ENCODE measurements around the gene RALGAPA2. TPM values are rescaled to one million over a fixed set of nuclear protein-coding genes. Genes with fewer than 3 reads are reported as not detected.

The RALGAPA2 gene
- total RNA-seq, 2 donors from 2014 or later = 38.5 to 39.2 TPM

DNA sequence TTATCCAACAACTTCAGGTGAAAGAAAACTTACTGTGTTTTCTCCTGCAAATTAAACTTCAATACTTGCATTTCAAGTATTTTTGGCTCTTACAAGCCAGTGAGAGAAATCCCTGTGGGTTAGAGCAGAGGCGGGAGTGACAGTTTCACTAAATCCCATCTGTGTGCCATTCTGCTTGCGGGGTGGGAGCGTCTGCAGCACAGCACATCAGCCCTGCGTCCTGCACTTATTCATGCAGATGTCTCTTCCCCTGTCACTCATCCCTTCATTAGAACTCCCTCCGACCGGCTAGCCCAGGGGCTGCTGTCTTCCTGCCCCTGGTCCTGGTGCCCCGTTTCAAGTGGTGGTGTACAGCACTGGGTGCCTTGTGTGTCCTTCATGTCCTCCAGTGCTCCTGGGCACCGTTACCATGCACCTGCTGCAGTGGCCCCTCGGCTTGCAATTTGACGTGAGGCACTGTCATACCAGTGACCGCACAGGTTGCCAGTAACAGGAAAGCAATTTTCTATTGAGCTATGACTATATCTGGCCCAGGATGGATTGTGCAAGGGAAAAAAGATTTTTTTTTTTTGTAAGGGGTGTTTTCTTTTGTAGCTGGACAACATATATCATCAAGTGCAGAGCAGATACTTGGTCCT, 285.1 kb downstream of the RALGAPA2 start:
- Mint-ChIP-seq H3K9me3 (no peaks in the 10 kb centered on the region), H3K27ac (peak overlapping the region in 1 of 2 donors; percentile 36), H3K4me1 (ENCODE audit: low read depth in 2 of 2) (peaks cover 0 to 4% of the 10 kb centered on the region in 2 donors), H3K4me3 (no peak overlapping the region), H3K27me3 (no peaks in the 10 kb centered on the region), H3K36me3 (peaks cover 5% of the 10 kb centered on the region)
- ATAC-seq (peak in 1 of 2 donors; percentile 41), DNase-seq (ENCODE audit: low spot score) (no peak)

- Mint-ChIP-seq H3K27ac (peak overlapping the region in 1 of 2 donors; percentile 36), H3K36me3 (peaks cover 5% of the 10 kb centered on the region), H3K4me1 (ENCODE audit: low read depth in 2 of 2) (peaks cover 0 to 4% of the 10 kb centered on the region in 2 donors), H3K4me3 (no peak overlapping the region), H3K9me3 (no peaks in the 10 kb centered on the region), H3K27me3 (no peaks in the 10 kb centered on the region)
- DNase-seq (ENCODE audit: low spot score) (no peak), ATAC-seq (peak in 1 of 2 donors; percentile 25)
Observed at GRCh38 chr20:20426655-20426907, 285.9 kb downstream of the RALGAPA2 start.

GRCh38 chr20:20425823-20426654, 286.4 kb downstream of the RALGAPA2 start:
- peaks cover 0 to 4% of the 10 kb centered on the region in 2 donors for H3K4me1 Mint-ChIP-seq (ENCODE audit: low read depth in 2 of 2)
- H3K27ac Mint-ChIP-seq = peak overlapping the region in 1 of 2 donors; percentile 36
- ATAC-seq = peak in 1 of 2 donors; percentile 35
- H3K27me3 Mint-ChIP-seq = no peaks in the 10 kb centered on the region
- no peaks in the 10 kb centered on the region for H3K9me3 Mint-ChIP-seq
- peaks cover 6% of the 10 kb centered on the region for H3K36me3 Mint-ChIP-seq
- no peak for DNase-seq (ENCODE audit: low spot score)
- no peak overlapping the region for H3K4me3 Mint-ChIP-seq

DNA sequence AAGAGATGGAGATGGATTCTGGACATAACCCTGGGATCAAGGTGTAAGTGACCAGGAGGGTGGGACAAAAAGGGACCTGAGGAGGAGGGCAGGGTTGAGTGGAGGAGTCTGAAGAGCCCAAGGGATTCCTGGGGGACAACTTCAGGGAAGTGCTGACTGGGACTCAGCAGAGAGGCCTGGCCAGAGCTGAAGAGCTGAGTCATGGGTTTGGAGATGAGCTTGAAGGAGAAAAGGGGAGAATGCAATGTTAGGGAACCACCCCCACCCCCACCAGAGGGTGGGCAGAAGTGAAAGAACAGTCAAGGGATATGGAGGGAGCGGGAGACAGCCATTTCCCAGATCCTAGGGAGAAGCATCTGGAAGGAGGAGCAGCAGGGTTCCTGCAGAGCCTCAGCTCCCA, 289.3 kb downstream of the RALGAPA2 start:
- no peak overlapping the region for H3K27ac Mint-ChIP-seq
- DNase-seq (ENCODE audit: low spot score) = no peak

DNA sequence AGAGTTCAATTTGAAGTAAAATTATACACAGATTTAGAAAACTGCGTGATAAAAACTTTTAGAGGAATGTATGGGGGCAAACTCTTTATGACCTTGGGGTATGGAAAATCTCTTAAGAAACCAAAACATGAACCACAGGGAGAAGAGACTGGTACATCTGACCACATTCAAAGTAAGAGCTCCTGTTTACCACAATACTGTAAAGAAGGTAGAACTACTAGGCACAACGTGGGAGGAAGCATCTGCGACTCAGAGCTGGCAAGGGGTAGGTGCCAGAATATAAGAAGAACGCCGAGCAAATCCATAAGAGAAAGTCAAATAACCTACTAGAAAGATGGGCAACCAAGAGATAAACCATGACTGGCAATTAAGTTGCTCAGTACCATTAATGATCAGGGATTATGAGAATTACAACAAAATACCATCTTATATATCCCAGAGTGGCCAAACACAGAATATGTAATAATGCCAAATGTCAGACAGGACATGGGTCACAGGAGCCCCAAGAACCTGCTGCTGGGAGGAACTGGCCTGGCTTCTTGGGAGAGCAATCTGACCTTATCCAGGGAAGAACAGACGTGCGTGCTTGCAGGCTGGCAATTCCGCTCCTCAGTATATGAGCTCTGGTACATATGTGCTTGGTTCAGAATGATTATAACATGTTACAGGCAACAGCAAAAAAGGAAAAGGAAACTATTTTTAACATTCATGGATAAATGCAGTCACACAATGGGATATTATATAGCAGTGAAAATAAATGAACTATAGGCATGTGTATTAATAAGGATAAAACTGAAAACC, 294.4 kb downstream of the RALGAPA2 start:
- Mint-ChIP-seq H3K27ac (no peak overlapping the region), H3K36me3 (peaks cover 9% of the 10 kb centered on the region), H3K9me3 (no peaks in the 10 kb centered on the region), H3K27me3 (no peaks in the 10 kb centered on the region), H3K4me1 (ENCODE audit: low read depth in 2 of 2) (peaks cover 5 to 10% of the 10 kb centered on the region in 2 donors), H3K4me3 (no peak overlapping the region)
- ATAC-seq (no peak), DNase-seq (ENCODE audit: low spot score) (no peak)

More for the DNA sequence above, 289.3 kb downstream of the RALGAPA2 start:
- Mint-ChIP-seq H3K4me3 (no peak overlapping the region), H3K9me3 (no peaks in the 10 kb centered on the region), H3K27me3 (no peaks in the 10 kb centered on the region), H3K4me1 (ENCODE audit: low read depth in 2 of 2) (peaks cover under 1 to 7% of the 10 kb centered on the region in 2 donors), H3K36me3 (peaks cover 9% of the 10 kb centered on the region)
- ATAC-seq = no peak

DNA sequence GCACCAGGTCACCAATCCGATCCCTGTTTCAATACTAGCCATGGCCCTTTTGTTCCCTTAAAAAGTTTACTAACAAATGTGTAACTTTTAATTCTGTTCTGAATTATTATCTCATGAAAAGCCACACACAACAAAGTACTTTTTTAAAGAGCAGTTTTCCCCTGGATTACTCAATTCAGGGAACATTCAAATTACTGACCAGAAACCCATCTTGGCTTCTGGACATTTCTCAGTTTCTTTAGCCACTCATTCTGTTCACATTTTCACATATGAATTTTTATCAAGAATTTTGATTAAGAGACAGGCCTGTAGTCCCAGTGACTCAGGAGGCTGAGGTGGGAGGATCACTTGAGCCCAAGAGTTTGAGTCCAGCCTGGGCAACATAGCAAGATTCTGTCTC, 297.1 kb downstream of the RALGAPA2 start:
- no peaks in the 10 kb centered on the region for H3K36me3 Mint-ChIP-seq
- no peak for ATAC-seq
- no peak overlapping the region for H3K27ac Mint-ChIP-seq
- H3K27me3 Mint-ChIP-seq = no peaks in the 10 kb centered on the region
- no peak overlapping the region for H3K4me3 Mint-ChIP-seq
- no peak for DNase-seq (ENCODE audit: low spot score)
- peaks cover 5 to 10% of the 10 kb centered on the region in 2 donors for H3K4me1 Mint-ChIP-seq (ENCODE audit: low read depth in 2 of 2)
- no peaks in the 10 kb centered on the region for H3K9me3 Mint-ChIP-seq

GRCh38 chr20:20414640-20415220, 297.7 kb downstream of the RALGAPA2 start:
- H3K36me3 Mint-ChIP-seq = no peaks in the 10 kb centered on the region
- ATAC-seq = no peak
- H3K9me3 Mint-ChIP-seq = no peaks in the 10 kb centered on the region
- H3K27me3 Mint-ChIP-seq = no peaks in the 10 kb centered on the region
- H3K4me3 Mint-ChIP-seq = no peak overlapping the region
- H3K4me1 Mint-ChIP-seq (ENCODE audit: low read depth in 2 of 2) = peaks cover 5 to 8% of the 10 kb centered on the region in 2 donors
- H3K27ac Mint-ChIP-seq = no peak overlapping the region
- DNase-seq (ENCODE audit: low spot score) = no peak

GRCh38 chr20:20413810-20414281, 298.6 kb downstream of the RALGAPA2 start:
- peaks cover 5 to 7% of the 10 kb centered on the region in 2 donors for H3K4me1 Mint-ChIP-seq (ENCODE audit: low read depth in 2 of 2)
- H3K36me3 Mint-ChIP-seq = no peaks in the 10 kb centered on the region
- H3K27me3 Mint-ChIP-seq = no peaks in the 10 kb centered on the region
- H3K4me3 Mint-ChIP-seq = no peak overlapping the region
- no peaks in the 10 kb centered on the region for H3K9me3 Mint-ChIP-seq
- no peak for ATAC-seq
- no peak for DNase-seq (ENCODE audit: low spot score)
- no peak overlapping the region for H3K27ac Mint-ChIP-seq

DNA sequence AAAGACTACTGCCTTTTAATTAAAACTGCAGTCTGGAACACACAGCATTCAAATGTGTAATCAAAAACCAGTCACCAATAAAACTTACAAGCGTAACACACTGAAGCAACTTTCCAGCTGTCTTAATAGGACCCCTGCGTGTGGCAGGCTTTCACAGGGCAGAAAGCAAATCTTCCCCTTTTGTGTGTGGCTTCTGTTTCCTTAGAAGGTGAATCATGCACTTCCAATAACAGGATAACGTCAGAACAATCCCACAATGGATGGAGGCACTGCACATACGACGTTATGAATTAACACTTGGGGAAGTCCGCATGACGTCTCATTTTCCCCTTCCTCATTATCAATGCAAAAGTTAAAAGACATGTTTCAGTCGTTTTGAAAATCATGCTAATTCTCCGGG, 299.7 kb downstream of the RALGAPA2 start:
- DNase-seq (ENCODE audit: low spot score) (no peak), ATAC-seq (no peak)
- H3K4me3 Mint-ChIP-seq = no peak overlapping the region
- peaks cover 2 to 4% of the 10 kb centered on the region in 2 donors for H3K4me1 Mint-ChIP-seq (ENCODE audit: low read depth in 2 of 2)
- no peak overlapping the region for H3K27ac Mint-ChIP-seq
- no peaks in the 10 kb centered on the region for H3K9me3 Mint-ChIP-seq
- no peaks in the 10 kb centered on the region for H3K27me3 Mint-ChIP-seq
- H3K36me3 Mint-ChIP-seq = no peaks in the 10 kb centered on the region

- DNase-seq (ENCODE audit: low spot score) = no peak
- no peak for ATAC-seq
- Mint-ChIP-seq H3K4me3 (no peak overlapping the region), H3K27me3 (no peaks in the 10 kb centered on the region), H3K9me3 (no peaks in the 10 kb centered on the region), H3K4me1 (ENCODE audit: low read depth in 2 of 2) (no peaks in the 10 kb centered on the region), H3K27ac (no peak overlapping the region), H3K36me3 (no peaks in the 10 kb centered on the region)
Observed at GRCh38 chr20:20411836-20412235, 300.6 kb downstream of the RALGAPA2 start.

DNA sequence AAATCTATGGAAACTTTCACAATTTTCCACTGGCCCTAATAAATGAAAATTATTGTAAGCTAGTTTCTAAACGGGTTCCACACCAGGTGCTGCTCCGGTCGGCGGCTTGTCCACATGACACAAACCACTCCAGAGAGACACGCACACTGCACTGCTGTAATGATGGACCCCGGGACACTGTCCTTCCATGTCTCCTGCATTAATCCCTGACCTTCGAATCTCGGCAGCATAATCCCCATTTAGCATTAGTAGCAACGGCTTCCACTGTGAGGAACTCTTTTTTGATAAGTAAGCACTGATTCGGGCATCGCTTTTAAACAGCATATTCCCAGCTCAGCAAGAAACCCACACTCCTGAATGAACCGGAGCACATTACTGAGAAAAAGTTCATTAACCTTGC, 301.0 kb downstream of the RALGAPA2 start:
- Mint-ChIP-seq H3K27ac (no peak overlapping the region), H3K27me3 (no peaks in the 10 kb centered on the region), H3K4me3 (no peak overlapping the region), H3K4me1 (ENCODE audit: low read depth in 2 of 2) (no peaks in the 10 kb centered on the region), H3K36me3 (no peaks in the 10 kb centered on the region), H3K9me3 (no peaks in the 10 kb centered on the region)
- DNase-seq (ENCODE audit: low spot score) (no peak), ATAC-seq (no peak)

DNA sequence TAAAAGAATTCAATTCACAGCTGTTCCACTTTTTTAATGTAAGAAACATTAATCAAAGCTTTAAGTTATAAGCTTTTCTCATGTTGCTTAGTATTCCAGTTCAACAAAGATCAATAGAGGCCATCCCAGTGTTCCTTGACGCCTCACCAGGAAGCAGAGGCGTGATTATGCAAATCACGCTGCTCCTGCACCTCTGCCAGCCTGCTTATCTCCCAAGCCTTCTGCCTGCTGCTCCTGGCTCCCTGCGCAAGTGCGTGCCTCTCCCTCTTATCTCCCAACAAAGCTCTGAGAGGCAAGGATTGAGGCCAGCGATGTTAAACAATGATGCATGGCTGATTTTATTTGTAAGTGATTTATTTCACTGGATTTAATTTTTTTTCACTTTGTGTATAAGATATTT, 301.8 kb downstream of the RALGAPA2 start:
- Mint-ChIP-seq H3K9me3 (no peaks in the 10 kb centered on the region), H3K4me3 (no peak overlapping the region), H3K4me1 (ENCODE audit: low read depth in 2 of 2) (no peaks in the 10 kb centered on the region), H3K36me3 (no peaks in the 10 kb centered on the region), H3K27me3 (no peaks in the 10 kb centered on the region), H3K27ac (no peak overlapping the region)
- no peak for ATAC-seq
- DNase-seq (ENCODE audit: low spot score) = no peak

DNA sequence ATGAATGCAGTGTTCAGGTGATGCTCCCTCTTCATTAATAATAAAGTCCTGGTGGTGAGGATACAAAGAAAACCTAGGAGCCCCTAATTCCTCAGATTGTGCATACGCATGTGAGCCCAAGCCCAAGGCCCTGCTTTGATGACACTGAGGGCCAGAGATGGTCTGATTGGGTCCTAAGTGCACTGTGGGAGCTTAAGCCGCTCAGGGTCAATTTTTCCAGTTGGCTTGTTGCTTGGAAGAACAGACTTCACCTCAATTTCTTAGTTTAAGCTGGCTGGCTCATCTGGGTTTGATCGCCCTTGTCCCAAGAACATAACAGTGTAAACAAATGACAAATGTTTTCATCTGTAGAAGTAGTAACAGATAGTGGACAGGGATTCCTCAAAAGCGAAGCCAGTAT, 303.1 kb downstream of the RALGAPA2 start:
- H3K27me3 Mint-ChIP-seq = no peaks in the 10 kb centered on the region
- H3K4me3 Mint-ChIP-seq = no peak overlapping the region
- DNase-seq (ENCODE audit: low spot score) (no peak), ATAC-seq (no peak)
- no peaks in the 10 kb centered on the region for H3K36me3 Mint-ChIP-seq
- H3K27ac Mint-ChIP-seq = no peak overlapping the region
- H3K9me3 Mint-ChIP-seq = no peaks in the 10 kb centered on the region
- H3K4me1 Mint-ChIP-seq (ENCODE audit: low read depth in 2 of 2) = no peaks in the 10 kb centered on the region

All from natural killer cell treated with Interleukin-12 subunit alpha and Interleukin-12 subunit beta and Interleukin-15 and Interleukin-18, amount 100 ng/mL, for 72 hours (primary cell).